Stomach (tissue), 4 donors: ENCODE data around the gene GORASP1.

Experiments
- POLR2A ChIP-seq, 4 donors: fragments of 450-650 bp; IDR thresholded peaks; one replicate each; pipeline ENCODE4 v1.6.1; 2016; ENCODE audit warnings: antibody characterized with exemption in 4 of 4, control low read depth in 2 of 4, mild to moderate bottlenecking in 1 of 4, moderate library complexity in 1 of 4
- TF ChIP-seq, protein P1 (sequence below), 7 experiments: fragments of 450-650 bp in 4 of 7; fragments of 200-600 bp in 3 of 7; sonication (generic) in 3 of 7; IDR thresholded peaks; one replicate each; pipeline ENCODE4 v1.5.1; 2016 to 2019; ENCODE audit warnings: antibody characterized with exemption in 7 of 7, control low read depth in 2 of 7, mild to moderate bottlenecking in 1 of 7

DNA sequence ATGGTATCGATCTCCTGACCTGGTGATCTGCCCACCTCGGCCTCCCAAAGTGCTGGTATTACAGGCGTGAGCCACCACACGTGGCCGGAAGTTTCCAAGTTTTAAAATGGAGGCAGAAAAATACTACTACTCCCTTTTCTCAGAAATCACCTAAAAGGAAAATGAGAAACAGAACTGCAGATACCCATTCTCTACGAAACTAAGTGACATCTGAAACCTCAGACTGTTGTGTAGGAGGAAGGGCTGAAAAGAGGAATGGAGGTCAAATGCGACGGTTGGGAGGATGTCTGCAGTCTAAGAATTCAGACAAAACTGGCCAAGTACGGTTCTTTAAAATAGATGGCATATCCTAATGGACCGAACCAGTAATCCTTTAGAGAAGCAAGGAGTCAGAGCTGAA, 31.5 kb downstream of the GORASP1 start:
- TF ChIP-seq, protein P1, sequence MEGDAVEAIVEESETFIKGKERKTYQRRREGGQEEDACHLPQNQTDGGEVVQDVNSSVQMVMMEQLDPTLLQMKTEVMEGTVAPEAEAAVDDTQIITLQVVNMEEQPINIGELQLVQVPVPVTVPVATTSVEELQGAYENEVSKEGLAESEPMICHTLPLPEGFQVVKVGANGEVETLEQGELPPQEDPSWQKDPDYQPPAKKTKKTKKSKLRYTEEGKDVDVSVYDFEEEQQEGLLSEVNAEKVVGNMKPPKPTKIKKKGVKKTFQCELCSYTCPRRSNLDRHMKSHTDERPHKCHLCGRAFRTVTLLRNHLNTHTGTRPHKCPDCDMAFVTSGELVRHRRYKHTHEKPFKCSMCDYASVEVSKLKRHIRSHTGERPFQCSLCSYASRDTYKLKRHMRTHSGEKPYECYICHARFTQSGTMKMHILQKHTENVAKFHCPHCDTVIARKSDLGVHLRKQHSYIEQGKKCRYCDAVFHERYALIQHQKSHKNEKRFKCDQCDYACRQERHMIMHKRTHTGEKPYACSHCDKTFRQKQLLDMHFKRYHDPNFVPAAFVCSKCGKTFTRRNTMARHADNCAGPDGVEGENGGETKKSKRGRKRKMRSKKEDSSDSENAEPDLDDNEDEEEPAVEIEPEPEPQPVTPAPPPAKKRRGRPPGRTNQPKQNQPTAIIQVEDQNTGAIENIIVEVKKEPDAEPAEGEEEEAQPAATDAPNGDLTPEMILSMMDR (IDR thresholded peaks at IDR 0.05): no peak
- TF ChIP-seq POLR2A (IDR thresholded peaks at IDR 0.05): no peak
